Stimulated activated CD8-positive, alpha-beta memory T cell treated with anti-CD3 and anti-CD28 coated beads, Interleukin-15, amount 100 ng/mL, for 48 hours (primary cell): ENCODE results near the gene DENND4B.
"Not testable (repeated sequence)": the region's sequence is repeated elsewhere in the genome, so short reads cannot be mapped to it uniquely, and the experiment has no call there.

Experiments
- DNase-seq, 2 donors: peaks; one replicate each; pipeline ENCODE4 v3.0.0-alpha.2; 2020; ENCODE audit warnings: low read depth in 2 of 2

Gene DENND4B, protein sequence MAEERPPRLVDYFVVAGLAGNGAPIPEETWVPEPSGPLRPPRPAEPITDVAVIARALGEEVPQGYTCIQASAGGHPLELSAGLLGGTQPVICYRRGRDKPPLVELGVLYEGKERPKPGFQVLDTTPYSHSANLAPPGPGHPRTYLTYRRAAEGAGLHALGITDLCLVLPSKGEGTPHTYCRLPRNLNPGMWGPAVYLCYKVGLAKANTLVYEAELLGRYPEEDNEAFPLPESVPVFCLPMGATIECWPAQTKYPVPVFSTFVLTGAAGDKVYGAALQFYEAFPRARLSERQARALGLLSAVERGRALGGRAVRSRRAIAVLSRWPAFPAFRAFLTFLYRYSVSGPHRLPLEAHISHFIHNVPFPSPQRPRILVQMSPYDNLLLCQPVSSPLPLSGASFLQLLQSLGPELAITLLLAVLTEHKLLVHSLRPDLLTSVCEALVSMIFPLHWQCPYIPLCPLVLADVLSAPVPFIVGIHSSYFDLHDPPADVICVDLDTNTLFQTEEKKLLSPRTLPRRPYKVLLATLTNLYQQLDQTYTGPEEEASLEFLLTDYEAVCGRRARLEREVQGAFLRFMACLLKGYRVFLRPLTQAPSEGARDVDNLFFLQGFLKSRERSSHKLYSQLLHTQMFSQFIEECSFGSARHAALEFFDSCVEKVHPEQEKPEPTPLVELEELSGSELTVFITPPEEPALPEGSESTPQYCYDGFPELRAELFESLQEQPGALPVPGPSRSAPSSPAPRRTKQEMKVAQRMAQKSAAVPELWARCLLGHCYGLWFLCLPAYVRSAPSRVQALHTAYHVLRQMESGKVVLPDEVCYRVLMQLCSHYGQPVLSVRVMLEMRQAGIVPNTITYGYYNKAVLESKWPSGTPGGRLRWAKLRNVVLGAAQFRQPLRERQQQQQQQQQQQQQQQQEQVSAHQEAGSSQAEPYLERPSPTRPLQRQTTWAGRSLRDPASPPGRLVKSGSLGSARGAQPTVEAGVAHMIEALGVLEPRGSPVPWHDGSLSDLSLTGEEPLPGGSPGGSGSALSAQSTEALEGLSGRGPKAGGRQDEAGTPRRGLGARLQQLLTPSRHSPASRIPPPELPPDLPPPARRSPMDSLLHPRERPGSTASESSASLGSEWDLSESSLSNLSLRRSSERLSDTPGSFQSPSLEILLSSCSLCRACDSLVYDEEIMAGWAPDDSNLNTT (N-terminal part only)

DNA sequence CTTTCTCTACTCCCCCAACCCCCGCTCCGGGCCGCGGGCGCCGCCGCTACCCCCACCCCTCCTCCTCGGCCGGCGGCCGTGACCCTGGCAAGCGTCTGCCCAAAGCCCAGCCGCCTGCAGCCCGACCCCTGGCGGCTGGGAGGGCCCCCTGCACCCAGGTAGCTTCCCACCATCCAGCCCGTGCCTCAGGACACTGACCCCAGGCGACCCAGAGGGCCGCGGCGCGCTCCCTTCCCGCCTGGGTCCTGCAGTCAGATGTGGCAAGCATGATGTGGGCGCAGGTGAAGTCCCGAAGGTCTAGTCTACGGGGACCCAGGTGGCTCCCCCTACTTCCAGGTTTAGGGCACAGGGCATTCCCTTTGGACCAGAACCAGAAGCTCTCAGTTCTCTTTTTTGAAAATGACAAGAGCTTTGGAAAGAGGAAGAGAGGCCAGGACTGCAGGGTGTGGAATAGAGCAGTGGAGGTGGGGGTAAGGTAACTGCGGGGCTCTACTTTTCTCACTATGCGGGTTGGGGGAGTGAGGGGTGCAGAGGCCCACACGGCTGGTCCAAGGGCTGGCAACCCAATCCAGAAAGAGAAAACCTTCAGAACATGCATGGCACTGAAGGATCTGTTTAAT, at the start of gene DENND4B:
DENND4B (minus strand) TSS at position 97 of the 620 bp plus-strand sequence. CDS start 2,344 bp downstream, outside the sequence.
- DNase-seq: peak; percentile 67 to 68

DNA sequence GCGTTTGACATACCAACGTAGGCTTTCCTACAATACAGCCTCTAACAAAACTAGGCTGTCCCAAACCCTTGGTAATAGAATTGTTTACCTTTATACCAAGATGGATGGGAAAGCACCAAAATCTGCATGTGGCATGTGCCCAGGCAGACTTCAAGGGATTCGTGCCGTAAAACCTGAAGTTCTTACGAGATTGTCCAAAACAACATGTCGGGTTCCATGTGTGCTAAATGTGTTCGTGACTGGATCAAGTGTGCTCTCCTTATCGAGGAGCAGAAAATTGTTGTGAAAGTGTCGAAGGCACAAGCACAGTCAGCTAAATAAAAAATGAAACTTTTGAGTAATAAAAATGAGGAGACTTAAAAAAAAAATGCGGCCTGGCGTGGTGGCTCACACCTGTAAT, 49.1 kb upstream of the DENND4B start:
- no peak for DNase-seq

DNA sequence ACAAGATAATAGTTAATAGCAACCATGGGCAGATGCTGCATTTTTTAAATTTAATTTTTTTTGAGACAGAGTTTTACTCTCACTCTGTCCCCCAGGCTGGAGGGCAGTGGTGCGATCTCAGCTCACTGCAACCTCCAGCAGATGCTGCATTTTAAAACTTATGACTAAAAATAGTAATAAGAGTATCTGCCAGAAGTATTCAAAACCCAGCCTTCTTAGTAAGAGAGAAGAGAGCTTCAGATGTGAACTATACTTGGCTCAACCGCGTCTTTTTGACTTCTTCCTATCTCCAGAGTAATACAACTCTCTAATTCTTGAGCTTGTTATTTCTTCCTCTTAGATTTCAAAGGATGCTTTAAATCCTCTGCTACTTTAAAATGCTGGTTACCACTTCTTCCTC, 48.7 kb upstream of the DENND4B start:
- no peak for DNase-seq

DNA sequence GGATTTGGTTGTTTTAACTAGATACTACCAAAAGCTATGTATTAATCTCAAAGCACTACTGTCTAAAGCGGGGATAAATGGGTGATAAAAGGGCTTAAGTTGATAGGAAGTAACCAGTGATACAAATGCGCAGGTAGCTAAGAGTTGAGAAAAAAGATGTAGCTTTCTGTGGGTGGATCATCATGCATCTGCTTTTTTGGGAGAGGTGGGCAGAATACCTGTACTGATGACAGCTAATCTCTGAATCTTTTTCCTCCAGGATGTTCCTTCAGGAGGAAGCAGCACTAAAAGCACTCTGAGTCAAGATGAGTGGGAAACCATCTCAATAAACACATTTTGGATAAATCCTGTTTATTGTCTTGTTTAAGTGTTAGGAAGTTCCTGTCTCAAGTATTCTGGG, 45.3 kb upstream of the DENND4B start:
- DNase-seq: no peak

GRCh38 chr1:153991151-153991630, 44.7 kb upstream of the DENND4B start:
- no peak for DNase-seq

DNA sequence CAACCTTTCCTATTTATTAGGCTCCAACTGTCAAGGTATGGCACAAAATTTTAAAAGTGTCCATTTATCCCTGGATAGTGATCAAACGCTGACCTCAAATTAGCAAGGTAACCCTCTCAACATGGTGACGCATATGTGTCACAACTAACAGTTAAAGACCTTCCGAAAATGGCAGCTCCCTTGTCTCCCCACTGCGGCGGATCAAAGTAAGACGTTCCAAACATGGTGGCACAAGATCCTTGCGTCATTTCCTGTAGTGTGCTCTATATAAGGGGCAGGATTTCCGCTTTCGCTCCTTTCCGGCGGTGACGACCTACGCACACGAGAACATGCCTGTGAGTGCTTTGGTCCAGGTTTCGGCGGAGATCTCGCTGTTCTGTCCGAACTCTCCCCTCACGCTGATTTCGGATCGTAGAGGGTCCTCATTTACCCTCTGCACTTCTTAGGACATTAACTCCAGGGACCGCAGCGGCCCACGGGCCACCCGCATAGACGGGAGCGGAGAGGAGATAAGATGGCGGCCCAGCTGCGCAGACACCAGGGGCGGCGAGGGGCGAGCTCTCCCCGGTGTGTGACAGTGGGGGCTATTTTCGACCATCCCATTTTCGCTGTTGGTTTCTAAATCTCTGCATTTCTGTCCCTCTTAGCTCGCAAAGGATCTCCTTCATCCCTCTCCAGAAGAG, 44.1 kb upstream of the DENND4B start, which contains the start of gene RPS27:
RPS27 (plus strand) TSS at position 295 of the 683 bp plus-strand sequence; CDS start at position 330, 35 bp downstream.
- DNase-seq: peak; percentile 75 to 78

GRCh38 chr1:153987621-153988020, 41.1 kb upstream of the DENND4B start:
- DNase-seq: no peak

- DNase-seq: no peak
Observed at GRCh38 chr1:153985941-153986761, 39.6 kb upstream of the DENND4B start, which contains the start of gene RAB13. TSS of gene RAB13 (minus strand) at chr1:153986339. CDS start at chr1:153986236, 103 bp downstream.

GRCh38 chr1:153985341-153985912, 38.9 kb upstream of the DENND4B start:
- DNase-seq: peak; percentile 62 to 68

GRCh38 chr1:153984123-153984894, 37.8 kb upstream of the DENND4B start:
- no peak for DNase-seq

DNA sequence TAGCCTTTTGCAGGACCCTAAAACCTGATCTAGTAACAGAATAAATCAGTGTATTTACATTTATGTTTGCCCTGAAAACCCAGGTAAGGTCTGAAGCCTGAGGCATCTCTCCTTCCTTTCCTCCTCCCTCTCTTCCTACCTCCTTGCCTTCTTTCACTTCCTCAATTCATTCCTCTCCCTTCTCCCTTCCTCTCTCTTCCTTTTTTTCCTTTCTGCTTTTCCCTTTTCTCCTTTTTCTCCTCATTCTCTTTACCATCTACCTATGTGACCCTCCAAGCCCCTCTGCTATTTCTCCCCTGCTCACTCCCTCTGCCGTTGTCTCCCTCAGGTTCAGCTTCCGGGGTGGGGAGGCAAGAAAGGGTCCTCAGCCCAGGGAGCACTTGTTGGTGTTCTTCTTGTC, 35.2 kb upstream of the DENND4B start:
- DNase-seq: not testable (repeated sequence)

GRCh38 chr1:153979091-153979490, 32.6 kb upstream of the DENND4B start:
- DNase-seq: not testable (repeated sequence)

DNA sequence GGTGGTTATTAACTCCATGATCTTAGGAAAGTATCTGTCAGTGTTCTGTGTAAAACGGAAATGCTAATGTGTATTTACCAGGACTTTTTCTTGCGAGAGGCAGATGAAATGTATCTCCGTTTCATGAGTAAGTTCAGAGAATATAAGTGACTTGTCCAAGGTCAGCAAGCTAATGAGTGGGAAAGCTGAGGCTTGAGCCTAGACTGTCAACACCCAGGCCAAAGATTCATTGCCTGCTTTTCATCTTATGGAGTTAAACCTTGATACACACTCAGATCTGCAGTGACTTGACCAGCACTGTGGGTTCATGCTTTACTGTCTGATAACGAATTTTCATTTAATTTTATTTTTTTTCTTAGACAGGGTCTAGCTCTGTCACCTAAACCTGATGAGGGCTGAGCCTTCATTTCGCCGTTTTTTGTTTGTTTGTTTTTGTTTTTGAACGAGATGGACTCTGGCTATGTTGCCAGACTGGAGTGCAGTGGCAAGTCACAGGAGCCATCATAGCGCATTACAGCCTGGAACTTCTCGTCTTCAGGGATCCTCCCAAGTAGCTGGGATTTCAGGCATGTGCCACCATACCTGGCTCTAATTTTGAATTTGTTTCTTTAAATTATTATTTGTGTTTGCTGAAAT, 31.9 kb upstream of the DENND4B start:
- no peak for DNase-seq

DNA sequence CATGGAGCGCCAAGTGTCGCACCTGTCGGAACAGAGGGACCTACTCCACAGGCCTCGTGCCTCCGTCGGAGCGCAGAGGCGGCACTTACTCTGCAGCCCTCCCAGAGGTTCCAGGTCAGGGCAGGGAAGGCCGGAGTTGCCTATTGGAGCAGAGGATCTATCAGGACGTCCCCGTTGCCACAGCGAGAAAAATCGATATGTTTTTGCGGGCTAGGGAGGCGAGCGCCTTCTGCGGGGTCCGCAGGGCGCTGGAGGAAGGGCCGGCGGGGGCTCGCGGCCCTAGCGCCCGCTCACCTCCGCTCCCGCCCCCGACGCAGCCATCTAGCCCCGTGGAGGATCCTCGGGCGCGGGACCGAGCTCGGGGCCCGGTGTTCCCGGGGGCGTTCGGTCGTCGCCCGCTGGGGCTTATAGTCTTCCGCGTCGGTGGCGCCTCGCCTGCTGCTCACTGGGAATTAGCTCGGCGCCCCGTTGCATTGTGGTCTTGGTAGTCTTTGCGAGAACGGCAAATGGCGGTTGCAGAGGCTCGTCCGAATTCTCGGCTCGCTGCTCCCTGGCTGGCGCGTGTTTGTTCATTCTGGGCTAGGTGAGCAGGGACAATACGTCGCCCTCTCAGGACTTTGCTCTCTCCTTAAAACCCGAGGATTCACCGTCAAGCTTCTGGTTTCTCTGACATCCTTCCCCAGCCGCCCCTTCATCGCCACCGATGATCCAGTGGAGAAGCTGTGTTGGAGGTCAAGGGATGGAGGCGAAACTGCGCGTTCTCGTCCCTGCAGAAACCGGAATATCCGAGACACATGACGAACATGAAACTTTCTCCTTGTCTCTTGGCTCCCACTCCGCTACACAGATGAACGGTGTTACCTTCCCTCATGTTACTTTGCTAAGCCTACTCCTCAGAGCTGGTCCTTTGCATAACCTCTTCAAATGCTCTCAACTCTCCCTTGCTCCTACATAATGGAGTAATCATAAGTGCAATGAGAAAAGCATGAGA, 31.0 kb upstream of the DENND4B start, which contains the start of gene JTB:
JTB (minus strand) TSS at position 425 of the 991 bp plus-strand sequence; CDS start at position 3, 422 bp downstream.
- DNase-seq: peak; percentile 75 to 76

DNA sequence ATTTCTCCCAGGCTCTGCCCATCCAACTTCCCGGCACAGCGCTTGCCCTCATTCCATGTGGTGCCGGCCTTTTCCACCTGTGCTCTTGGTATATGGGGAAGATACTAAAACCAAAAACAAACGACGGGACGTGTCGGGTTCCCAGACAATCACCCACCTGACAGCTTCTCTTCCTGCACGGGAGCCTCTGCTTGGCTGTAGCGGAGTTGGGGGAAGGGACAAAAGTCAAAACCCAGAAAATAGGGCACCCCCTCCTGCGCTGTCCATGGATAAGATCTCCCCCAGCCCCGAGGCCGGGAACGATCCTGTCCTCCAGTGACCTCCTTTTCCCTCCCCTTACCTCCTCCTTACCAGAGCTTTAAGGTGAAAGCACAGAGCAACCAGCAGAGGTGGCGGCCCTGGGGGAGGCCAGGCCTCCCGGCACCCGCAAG, 30.3 kb upstream of the DENND4B start:
- DNase-seq: no peak

DNA sequence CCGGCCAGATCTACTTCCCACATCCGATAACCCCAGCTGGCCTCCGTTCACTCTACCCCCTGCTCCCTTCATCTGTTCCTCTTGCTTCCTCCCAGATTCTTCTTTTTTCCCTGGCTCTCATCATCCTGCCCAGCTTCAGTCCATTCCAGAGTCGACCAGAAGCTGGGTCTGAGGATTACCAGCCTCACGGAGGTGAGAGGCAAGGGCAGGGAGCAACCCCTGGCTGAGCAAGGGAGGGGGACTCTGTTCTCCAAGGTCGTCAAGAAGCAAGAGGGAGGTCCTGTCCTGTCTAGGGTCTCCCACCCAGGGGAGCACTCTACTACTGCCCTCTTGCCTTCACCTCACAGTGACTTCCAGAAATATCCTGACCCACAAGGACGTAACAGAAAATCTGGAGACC, 27.0 kb upstream of the DENND4B start:
- DNase-seq: no peak

DNA sequence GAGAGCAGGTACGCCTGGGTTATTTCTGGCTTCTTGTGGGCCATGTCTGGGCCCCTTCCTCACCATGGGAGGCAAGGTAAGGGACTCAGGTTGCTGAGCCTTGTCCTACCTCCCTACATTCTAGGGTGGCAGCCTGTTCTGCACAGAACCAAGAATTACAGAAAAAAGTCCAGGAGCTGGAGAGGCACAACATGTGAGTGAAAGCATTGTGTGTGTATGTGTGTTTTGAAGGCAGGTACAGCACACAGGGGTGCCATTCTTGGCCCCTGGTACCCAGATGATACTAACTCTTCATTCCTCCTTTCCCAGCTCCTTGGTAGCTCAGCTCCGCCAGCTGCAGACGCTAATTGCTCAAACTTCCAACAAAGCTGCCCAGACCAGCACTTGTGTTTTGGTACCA, 26.6 kb upstream of the DENND4B start:
- DNase-seq: no peak
